Panc1 (cell line): Measurements from ENCODE around the gene NR3C1. TPM values are rescaled to one million over a fixed set of nuclear protein-coding genes. Genes with fewer than 3 reads are reported as not detected.

ENCODE experiments used
- ATAC-seq: fragments of 200-7000 bp; cut with Tn5 transposase; 2 replicates; pipeline ENCODE4 v1.9.1; 2020; ENCODE audit warnings: mild to moderate bottlenecking, moderate library complexity
- BruUV-seq: library from RNA; stranded (reverse); fragments of 400-500 nt; replicated peaks from 2 replicates; lab custom pipeline; 2021; lab: Mats Ljungman, UMichigan
- CTCF ChIA-PET: fragments of 300-600 bp; sonication (Branson Sonifier 250); formaldehyde crosslinking; loops from one replicate; lab custom pipeline; 2022; ENCODE audit warnings: antibody characterized with exemption; lab: Charles Lee
- POLR2A ChIA-PET: fragments of 300-600 bp; sonication (Branson Sonifier 250); formaldehyde crosslinking; loops from one replicate; lab custom pipeline; 2022; ENCODE audit warnings: antibody characterized with exemption; lab: Charles Lee
- DNase-seq: peaks from one replicate; pipeline ENCODE4 v3.0.0-alpha.2; 2010; ENCODE audit warnings: low read depth, low spot score
- H3K27ac ChIP-seq: 2 replicates; pipeline ENCODE4 v1.5.1; 2011; ENCODE audit warnings: mild to moderate bottlenecking, low read length, inconsistent platforms
- H3K27me3 ChIP-seq: fragments of 200-500 bp; sonication (Bioruptor generic); 2 replicates; pipeline ENCODE4 v1.6.0; 2014; ENCODE audit warnings: low read length, inconsistent platforms; ENCODE audit not compliant: control insufficient read depth, insufficient read depth
- H3K36me3 ChIP-seq: fragments of 200-500 bp; sonication (Bioruptor generic); 2 replicates; pipeline ENCODE4 v1.5.1; 2014; ENCODE audit warnings: inconsistent platforms, mild to moderate bottlenecking, low read length, moderate library complexity; ENCODE audit not compliant: control insufficient read depth, insufficient read depth
- H3K4me1 ChIP-seq: 2 replicates; pipeline ENCODE4 v1.5.1; 2011; ENCODE audit warnings: inconsistent platforms, mild to moderate bottlenecking, low read length, moderate library complexity; ENCODE audit not compliant: control insufficient read depth, insufficient read depth
- H3K4me3 ChIP-seq, 2 experiments: 2 replicates each; pipeline ENCODE4 v1.5.1; 2011 to 2012; ENCODE audit warnings: low read depth in 2 of 2, low read length in 2 of 2, mild to moderate bottlenecking in 2 of 2, inconsistent platforms in 1 of 2, moderate library complexity in 1 of 2
- H3K9me3 ChIP-seq: fragments of 200-500 bp; sonication (Bioruptor generic); 2 replicates; pipeline ENCODE4 v1.5.1; 2014; ENCODE audit warnings: low read depth, mild to moderate bottlenecking, inconsistent platforms, low read length, moderate library complexity; ENCODE audit not compliant: control insufficient read depth, insufficient read depth
- CTCF ChIP-seq: fragments of 450-650 bp; IDR thresholded peaks from 2 replicates; pipeline ENCODE4 v1.5.1; 2017; ENCODE audit warnings: mild to moderate bottlenecking
- POLR2AphosphoS5 ChIP-seq: IDR thresholded peaks from 2 replicates; pipeline ENCODE4 v1.6.1; 2012; ENCODE audit warnings: mild to moderate bottlenecking, low read depth, low read length, moderate library complexity
- REST ChIP-seq, 2 experiments: IDR thresholded peaks; 2 replicates each; pipeline ENCODE4 v1.6.1; 2011 to 2012; ENCODE audit warnings: low read depth in 2 of 2, control low read depth in 1 of 2, low read length in 1 of 2, mild to moderate bottlenecking in 1 of 2, moderate library complexity in 1 of 2; ENCODE audit not compliant: insufficient read depth in 1 of 2
- SIN3A ChIP-seq: IDR thresholded peaks from 2 replicates; pipeline ENCODE4 v1.6.1; 2012; ENCODE audit warnings: low read depth, mild to moderate bottlenecking, low read length, moderate library complexity, borderline replicate concordance; ENCODE audit not compliant: insufficient read depth
- TCF7L2 ChIP-seq: IDR thresholded peaks from 2 replicates; pipeline ENCODE4 v1.6.1; 2011; ENCODE audit warnings: mild to moderate bottlenecking, low read depth, low read length, inconsistent platforms
- in situ Hi-C: cut with HindIII; loops from 2 replicates; pipeline ENCODE4 v1.10.0; 2016; ENCODE audit warnings: low sequenced_read_pairs, low pct_unique_long_range_greater_than_20kb
- intact Hi-C: fragments of 100-400 bp; cut with micrococcal nuclease; formaldehyde crosslinking; loops from one replicate; pipeline ENCODE4 v1.10.0; 2022; ENCODE audit not compliant: unreplicated experiment
- total RNA-seq: library from RNA; stranded (reverse); gene quantifications from one replicate; pipeline ENCODE4 v1.2.1, GENCODE V29; 2021; ENCODE audit not compliant: unreplicated experiment

NR3C1 gene
- total RNA-seq, 1 experiment from 2014 or later, result 52.6 TPM

DNA sequence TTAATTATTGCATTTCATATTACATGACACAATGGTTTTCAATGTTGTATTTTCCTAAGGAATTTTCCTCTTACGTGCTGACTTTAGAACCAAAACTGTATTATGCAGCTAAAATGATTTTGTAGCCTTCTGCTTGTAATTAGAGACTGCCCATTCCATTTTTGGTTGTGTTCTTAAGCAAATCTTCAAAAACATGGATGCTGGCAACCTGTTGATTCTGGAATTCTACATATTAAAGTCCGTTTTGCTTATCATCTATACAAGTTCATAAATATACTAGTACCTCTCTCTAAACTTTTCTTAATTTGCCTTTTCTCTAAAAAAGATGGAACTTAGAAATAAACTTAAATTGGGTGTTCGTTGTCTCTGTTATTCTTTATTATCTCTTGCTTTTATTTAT, 88.3 kb downstream of the NR3C1 start:
- intact Hi-C loops, result no loop called here

GRCh38 chr5:143314659-143315058, 88.8 kb downstream of the NR3C1 start:
- Histone ChIP-seq H3K4me1 (peaks cover 35% of the 10 kb centered on the region), H3K27me3 (no peaks in the 10 kb centered on the region), H3K36me3 (peaks cover 3% of the 10 kb centered on the region; the same call in 1 of the 2 replicates), H3K9me3 (no peaks in the 10 kb centered on the region), H3K27ac (no peak overlapping the region; the same call in 1 of the 2 replicates), H3K4me3 (no peak overlapping the region)
- ATAC-seq (no peak), DNase-seq (no peak)
- in situ Hi-C loops (no loop called here), intact Hi-C loops (no loop called here)
- CTCF ChIA-PET, result no interaction called here
- no peak for TF ChIP-seq TCF7L2
- TF ChIP-seq REST (IDR thresholded peaks at IDR 0.05; ENCODE audit: insufficient read depth in 1 of 2, low read depth in 2 of 2, low read length in 1 of 2), result no peak
- POLR2A ChIA-PET, result no interaction called here
- no TSS peak for BruUV-seq

More for the DNA sequence above, 88.3 kb downstream of the NR3C1 start:
- Histone ChIP-seq H3K4me1 (peaks cover 33% of the 10 kb centered on the region), H3K36me3 (peaks cover 2% of the 10 kb centered on the region; the same call in 1 of the 2 replicates), H3K9me3 (no peaks in the 10 kb centered on the region), H3K27ac (no peak overlapping the region; the same call in 1 of the 2 replicates), H3K27me3 (no peaks in the 10 kb centered on the region), H3K4me3 (no peak overlapping the region)
- ATAC-seq, result no peak
- ChIA-PET POLR2A (no interaction called here), CTCF (no interaction called here)
- in situ Hi-C loops, result no loop called here
- BruUV-seq, result no TSS peak
- TF ChIP-seq TCF7L2, result no peak
- no peak for TF ChIP-seq CTCF
- TF ChIP-seq SIN3A, result no peak
- no peak for TF ChIP-seq POLR2AphosphoS5
- TF ChIP-seq REST (IDR thresholded peaks at IDR 0.05; ENCODE audit: insufficient read depth in 1 of 2, low read depth in 2 of 2, low read length in 1 of 2), result no peak
- DNase-seq, result no peak
